Neural cell (in vitro differentiated cells): Measurements from ENCODE around the gene GPR158. TPM values are rescaled to one million over a fixed set of nuclear protein-coding genes. Genes with fewer than 3 reads are reported as not detected.
A peak's percentile ranks its signal among the peaks of the same experiment; 100 is the strongest.

Experiments
- H2AFZ ChIP-seq: fragments of 200-600, 300-800 bp; sonication (generic), shearing (Covaris generic); 2 replicates; pipeline ENCODE4 v1.6.0; 2014; ENCODE audit warnings: low read depth, mild to moderate bottlenecking, antibody characterized with exemption, low read length, moderate library complexity
- H3F3A ChIP-seq: fragments of 200-600 bp; shearing (Covaris generic); 2 replicates; pipeline ENCODE4 v1.6.1; 2016; ENCODE audit warnings: mild to moderate bottlenecking, moderate library complexity, mixed read lengths, antibody characterized with exemption, low read length; ENCODE audit not compliant: insufficient read depth, poor library complexity, severe bottlenecking
- H3K27ac ChIP-seq: fragments of 200-600, 300-800 bp; sonication (generic), shearing (Covaris generic); 2 replicates; pipeline ENCODE4 v1.5.1; 2014; ENCODE audit warnings: mild to moderate bottlenecking, low read length, moderate library complexity
- H3K27me3 ChIP-seq: fragments of 300-800, 200-600 bp; sonication (generic), shearing (Covaris generic); 2 replicates; pipeline ENCODE4 v1.6.0; 2014; ENCODE audit warnings: mild to moderate bottlenecking, low read depth, low read length, moderate library complexity; ENCODE audit not compliant: insufficient read depth
- H3K36me3 ChIP-seq: fragments of 300-800, 200-600 bp; sonication (generic), shearing (Covaris generic); 2 replicates; pipeline ENCODE4 v1.5.1; 2014; ENCODE audit warnings: mild to moderate bottlenecking, antibody characterized with exemption, low read length, moderate library complexity; ENCODE audit not compliant: insufficient read depth
- H3K4me2 ChIP-seq: fragments of 300-800, 200-600 bp; sonication (generic), shearing (Covaris generic); 2 replicates; pipeline ENCODE4 v1.6.0; 2014; ENCODE audit warnings: mild to moderate bottlenecking, low read length
- H3K4me3 ChIP-seq: fragments of 300-800, 200-600 bp; sonication (generic), shearing (Covaris generic); 2 replicates; pipeline ENCODE4 v1.5.1; 2014; ENCODE audit warnings: mild to moderate bottlenecking, low read length, moderate library complexity
- H3K79me2 ChIP-seq: fragments of 200-600 bp; shearing (Covaris generic); replicated peaks from 2 replicates; pipeline ENCODE4 v1.6.0; 2014; ENCODE audit warnings: mild to moderate bottlenecking, low read length, moderate library complexity; ENCODE audit not compliant: insufficient read depth
- H3K9ac ChIP-seq: fragments of 300-800, 200-600 bp; sonication (generic), shearing (Covaris generic); 2 replicates; pipeline ENCODE4 v1.6.1; 2016; ENCODE audit warnings: mild to moderate bottlenecking, low read length, mixed read lengths
- H3K9me2 ChIP-seq: fragments of 200-600 bp; shearing (Covaris generic); 2 replicates; pipeline ENCODE4 v1.6.1; 2016; ENCODE audit warnings: mild to moderate bottlenecking, low read length, mixed read lengths; ENCODE audit not compliant: insufficient read depth
- H3K9me3 ChIP-seq: fragments of 200-600, 300-800 bp; sonication (generic), shearing (Covaris generic); 2 replicates; pipeline ENCODE4 v1.6.1; 2016; ENCODE audit warnings: mild to moderate bottlenecking, mixed run types, low read length, moderate library complexity, mixed read lengths
- H4K20me1 ChIP-seq: fragments of 200-600 bp; shearing (Covaris generic); 2 replicates; pipeline ENCODE4 v1.6.1; 2016; ENCODE audit warnings: mild to moderate bottlenecking, mixed run types; ENCODE audit not compliant: insufficient read depth
- EP300 ChIP-seq: fragments of 450-650 bp; conservative IDR thresholded peaks from 2 replicates; pipeline ENCODE4 v1.6.1; 2014; ENCODE audit warnings: antibody characterized with exemption, mild to moderate bottlenecking, moderate library complexity; ENCODE audit not compliant: poor library complexity, severe bottlenecking
- EZH2 ChIP-seq: fragments of 200-600, 300-800 bp; shearing (Covaris generic), sonication (generic); IDR thresholded peaks from 2 replicates; pipeline ENCODE4 v1.6.1; 2014; ENCODE audit warnings: antibody characterized with exemption, low read length, borderline replicate concordance, mild to moderate bottlenecking; ENCODE audit not compliant: insufficient read depth, poor library complexity, severe bottlenecking
- MXI1 ChIP-seq: fragments of 450-650 bp; conservative IDR thresholded peaks from 2 replicates; pipeline ENCODE4 v1.6.1; 2014; ENCODE audit warnings: antibody characterized with exemption, mild to moderate bottlenecking; ENCODE audit not compliant: poor library complexity, severe bottlenecking
- POLR2AphosphoS5 ChIP-seq: IDR thresholded peaks from 2 replicates; pipeline ENCODE4 v1.6.1; 2012
- RAD21 ChIP-seq: fragments of 450-650 bp; conservative IDR thresholded peaks from 2 replicates; pipeline ENCODE4 v1.6.1; 2014; ENCODE audit warnings: antibody characterized with exemption, mild to moderate bottlenecking, moderate library complexity
- SMC3 ChIP-seq: fragments of 450-650 bp; conservative IDR thresholded peaks from 2 replicates; pipeline ENCODE4 v1.6.1; 2014; ENCODE audit warnings: antibody characterized with exemption, mild to moderate bottlenecking, moderate library complexity; ENCODE audit not compliant: poor library complexity
- TAF1 ChIP-seq: IDR thresholded peaks from 2 replicates; pipeline ENCODE4 v1.6.1; 2012; ENCODE audit warnings: low read depth
- polyA plus RNA-seq: library from polyadenylated mRNA; depleted of rRNA; stranded (reverse); fragments of >200 nt; gene quantifications from 2 replicates; pipeline ENCODE4 v1.2.3, GENCODE V29; 2014
- TF ChIP-seq, protein P1 (sequence below): fragments of 450-650 bp; IDR thresholded peaks from 2 replicates; pipeline ENCODE4 v1.5.1; 2014; ENCODE audit warnings: antibody characterized with exemption, mild to moderate bottlenecking, moderate library complexity; ENCODE audit not compliant: poor library complexity, severe bottlenecking
- TF ChIP-seq, protein P2 (sequence below): IDR thresholded peaks from 2 replicates; pipeline ENCODE4 v1.6.1; 2012; ENCODE audit warnings: borderline replicate concordance

Gene GPR158
- polyA plus RNA-seq, 1 donor from 2014 or later, result 2.1 TPM

DNA sequence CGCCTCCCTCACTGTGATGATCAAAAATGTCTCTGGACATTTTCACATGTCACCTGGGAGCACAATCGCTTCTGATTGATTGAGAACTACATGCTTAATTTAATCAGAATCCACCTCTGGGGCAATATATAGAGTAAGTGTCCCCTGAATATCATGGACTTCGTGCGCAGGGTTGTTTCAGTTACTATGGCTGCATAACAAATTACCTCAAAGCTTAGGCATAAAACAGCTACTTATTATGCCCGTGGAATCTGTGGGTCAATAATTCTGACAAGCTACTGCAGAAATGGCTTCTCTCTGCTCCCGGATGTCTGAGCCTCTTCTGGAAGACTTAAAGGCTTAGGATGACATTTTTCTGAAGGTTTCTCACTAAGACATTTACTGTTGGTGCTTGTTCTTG is 334.4 kb downstream of the GPR158 start:
- Histone ChIP-seq H3K36me3 (no peaks in the 10 kb centered on the region), H3K4me3 (no peak overlapping the region), H3K79me2 (no peaks in the 10 kb centered on the region), H3K27ac (no peak overlapping the region), H4K20me1 (no peaks in the 10 kb centered on the region), H3K9ac (no peak overlapping the region), H3K27me3 (no peaks in the 10 kb centered on the region), H3K4me2 (no peak overlapping the region), H3K9me3 (no peaks in the 10 kb centered on the region), H3F3A (no peaks in the 10 kb centered on the region), H3K9me2 (no peaks in the 10 kb centered on the region), H2AFZ (no peak overlapping the region)
- TF ChIP-seq EZH2 (no peak), POLR2AphosphoS5 (peak; percentile 17)

DNA sequence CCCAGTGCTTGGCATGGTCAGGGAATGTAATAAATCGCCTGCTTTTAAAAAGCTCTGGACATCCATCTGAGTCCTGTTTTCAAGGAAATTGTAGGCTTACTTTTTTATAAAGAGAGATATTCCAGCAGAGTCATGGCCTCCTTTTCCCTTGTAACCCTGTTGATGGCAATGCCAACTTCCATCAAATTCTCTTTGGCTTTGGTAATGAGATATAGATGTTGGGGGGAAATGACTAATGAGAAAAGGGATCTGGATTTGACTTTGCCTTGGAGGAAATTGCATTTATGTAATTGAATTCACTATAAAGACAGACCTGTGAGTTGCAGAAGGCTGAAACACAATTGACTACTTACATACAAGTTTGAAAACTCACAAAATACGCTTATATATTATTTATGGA is 347.5 kb downstream of the GPR158 start:
- Histone ChIP-seq H3K9me2 (no peaks in the 10 kb centered on the region), H2AFZ (no peak overlapping the region), H3K79me2 (no peaks in the 10 kb centered on the region), H4K20me1 (no peaks in the 10 kb centered on the region), H3K27ac (no peak overlapping the region), H3K27me3 (no peaks in the 10 kb centered on the region), H3K4me2 (no peak overlapping the region), H3K9me3 (no peaks in the 10 kb centered on the region), H3K36me3 (no peaks in the 10 kb centered on the region), H3K4me3 (no peak overlapping the region), H3K9ac (no peak overlapping the region), H3F3A (no peaks in the 10 kb centered on the region)
- TF ChIP-seq MXI1 (no peak), POLR2AphosphoS5 (no peak), EZH2 (no peak), RAD21 (no peak), EP300 (no peak), TAF1 (no peak), SMC3 (no peak)
- TF ChIP-seq, protein P1, sequence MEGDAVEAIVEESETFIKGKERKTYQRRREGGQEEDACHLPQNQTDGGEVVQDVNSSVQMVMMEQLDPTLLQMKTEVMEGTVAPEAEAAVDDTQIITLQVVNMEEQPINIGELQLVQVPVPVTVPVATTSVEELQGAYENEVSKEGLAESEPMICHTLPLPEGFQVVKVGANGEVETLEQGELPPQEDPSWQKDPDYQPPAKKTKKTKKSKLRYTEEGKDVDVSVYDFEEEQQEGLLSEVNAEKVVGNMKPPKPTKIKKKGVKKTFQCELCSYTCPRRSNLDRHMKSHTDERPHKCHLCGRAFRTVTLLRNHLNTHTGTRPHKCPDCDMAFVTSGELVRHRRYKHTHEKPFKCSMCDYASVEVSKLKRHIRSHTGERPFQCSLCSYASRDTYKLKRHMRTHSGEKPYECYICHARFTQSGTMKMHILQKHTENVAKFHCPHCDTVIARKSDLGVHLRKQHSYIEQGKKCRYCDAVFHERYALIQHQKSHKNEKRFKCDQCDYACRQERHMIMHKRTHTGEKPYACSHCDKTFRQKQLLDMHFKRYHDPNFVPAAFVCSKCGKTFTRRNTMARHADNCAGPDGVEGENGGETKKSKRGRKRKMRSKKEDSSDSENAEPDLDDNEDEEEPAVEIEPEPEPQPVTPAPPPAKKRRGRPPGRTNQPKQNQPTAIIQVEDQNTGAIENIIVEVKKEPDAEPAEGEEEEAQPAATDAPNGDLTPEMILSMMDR, result no peak
- TF ChIP-seq, protein P2, sequence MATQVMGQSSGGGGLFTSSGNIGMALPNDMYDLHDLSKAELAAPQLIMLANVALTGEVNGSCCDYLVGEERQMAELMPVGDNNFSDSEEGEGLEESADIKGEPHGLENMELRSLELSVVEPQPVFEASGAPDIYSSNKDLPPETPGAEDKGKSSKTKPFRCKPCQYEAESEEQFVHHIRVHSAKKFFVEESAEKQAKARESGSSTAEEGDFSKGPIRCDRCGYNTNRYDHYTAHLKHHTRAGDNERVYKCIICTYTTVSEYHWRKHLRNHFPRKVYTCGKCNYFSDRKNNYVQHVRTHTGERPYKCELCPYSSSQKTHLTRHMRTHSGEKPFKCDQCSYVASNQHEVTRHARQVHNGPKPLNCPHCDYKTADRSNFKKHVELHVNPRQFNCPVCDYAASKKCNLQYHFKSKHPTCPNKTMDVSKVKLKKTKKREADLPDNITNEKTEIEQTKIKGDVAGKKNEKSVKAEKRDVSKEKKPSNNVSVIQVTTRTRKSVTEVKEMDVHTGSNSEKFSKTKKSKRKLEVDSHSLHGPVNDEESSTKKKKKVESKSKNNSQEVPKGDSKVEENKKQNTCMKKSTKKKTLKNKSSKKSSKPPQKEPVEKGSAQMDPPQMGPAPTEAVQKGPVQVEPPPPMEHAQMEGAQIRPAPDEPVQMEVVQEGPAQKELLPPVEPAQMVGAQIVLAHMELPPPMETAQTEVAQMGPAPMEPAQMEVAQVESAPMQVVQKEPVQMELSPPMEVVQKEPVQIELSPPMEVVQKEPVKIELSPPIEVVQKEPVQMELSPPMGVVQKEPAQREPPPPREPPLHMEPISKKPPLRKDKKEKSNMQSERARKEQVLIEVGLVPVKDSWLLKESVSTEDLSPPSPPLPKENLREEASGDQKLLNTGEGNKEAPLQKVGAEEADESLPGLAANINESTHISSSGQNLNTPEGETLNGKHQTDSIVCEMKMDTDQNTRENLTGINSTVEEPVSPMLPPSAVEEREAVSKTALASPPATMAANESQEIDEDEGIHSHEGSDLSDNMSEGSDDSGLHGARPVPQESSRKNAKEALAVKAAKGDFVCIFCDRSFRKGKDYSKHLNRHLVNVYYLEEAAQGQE, result no peak
